22Rv1 (cell line): ENCODE results near the gene GHRL.

Experiments used
- H3K27ac ChIP-seq: fragments of 450-650 bp; 2 replicates; pipeline ENCODE4 v1.5.1; 2017
- CTCF ChIP-seq: fragments of 450-650 bp; IDR thresholded peaks from 2 replicates; pipeline ENCODE4 v1.5.1; 2017; ENCODE audit warnings: mild to moderate bottlenecking
- ZFX ChIP-seq: fragments of 450-650 bp; IDR thresholded peaks from 2 replicates; pipeline ENCODE4 v1.6.1; 2017; ENCODE audit warnings: antibody characterized with exemption, borderline replicate concordance

Gene GHRL

DNA sequence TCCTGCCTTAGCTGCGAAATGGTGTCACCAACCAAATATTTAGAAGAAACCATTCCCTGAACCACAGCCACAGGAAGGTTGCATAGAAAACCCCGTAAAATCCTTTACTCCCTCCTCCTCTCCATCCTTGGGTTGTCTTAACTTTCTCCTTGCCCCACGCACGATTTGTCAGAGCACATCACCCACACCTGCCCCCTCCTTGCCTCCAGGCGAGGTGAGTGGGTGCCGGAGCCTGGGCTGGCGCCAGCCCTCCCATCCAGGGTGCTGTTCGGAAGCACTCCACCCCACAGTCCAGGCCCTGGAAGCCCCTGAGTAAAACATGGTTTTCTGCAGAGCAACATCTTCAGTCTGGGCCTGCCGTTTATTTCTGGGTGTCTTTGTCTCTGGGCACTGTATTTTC lies 3.7 kb downstream of the GHRL start:
- TF ChIP-seq CTCF (no peak), ZFX (no peak)

GRCh38 chr3:10288575-10288960 lies 4.2 kb downstream of the GHRL start:
- no peak overlapping the region for H3K27ac ChIP-seq
- TF ChIP-seq CTCF, result no peak
- TF ChIP-seq ZFX, result no peak

More for the DNA sequence above, 3.7 kb downstream of the GHRL start:
- no peak overlapping the region for H3K27ac ChIP-seq

- H3K27ac ChIP-seq, result no peak overlapping the region
- no peak for TF ChIP-seq CTCF
- TF ChIP-seq ZFX, result no peak
Observed at GRCh38 chr3:10287936-10288574, 4.7 kb downstream of the GHRL start.

DNA sequence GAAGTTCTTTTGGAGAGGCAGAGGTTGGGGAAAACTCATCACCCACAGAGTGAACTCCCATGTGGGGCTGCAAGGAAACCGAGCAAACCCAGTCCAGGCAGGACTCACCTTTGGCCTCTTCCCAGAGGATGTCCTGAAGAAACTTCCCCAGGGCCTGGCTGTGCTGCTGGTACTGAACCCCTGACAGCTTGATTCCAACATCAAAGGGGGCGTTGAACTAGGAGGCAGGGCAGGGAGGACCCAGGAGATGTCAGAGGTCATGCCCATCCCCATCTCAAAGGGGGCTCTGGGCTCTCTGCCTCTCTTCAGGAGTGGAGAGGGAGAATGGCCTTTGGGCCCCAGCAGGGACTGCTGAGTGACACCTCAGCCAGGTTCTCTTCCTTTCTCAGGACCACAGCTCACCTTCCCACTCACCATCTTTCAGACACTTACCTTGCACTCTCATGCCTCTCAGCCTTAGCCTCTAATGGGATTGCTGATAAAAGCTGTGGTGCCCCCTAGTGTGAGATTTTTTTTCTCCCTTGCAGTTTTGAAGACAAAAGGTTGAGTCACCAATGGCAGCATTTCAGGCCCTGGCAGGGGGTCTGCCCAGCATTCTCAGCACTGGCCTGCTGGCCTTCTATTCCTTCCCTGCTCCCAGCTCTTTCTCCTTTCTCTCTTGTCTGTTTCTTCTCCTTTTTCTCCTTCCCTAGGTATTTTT lies 6.0 kb downstream of the GHRL start:
- no peak for TF ChIP-seq ZFX
- no peak for TF ChIP-seq CTCF
- H3K27ac ChIP-seq, result peak overlapping the region; percentile 33

DNA sequence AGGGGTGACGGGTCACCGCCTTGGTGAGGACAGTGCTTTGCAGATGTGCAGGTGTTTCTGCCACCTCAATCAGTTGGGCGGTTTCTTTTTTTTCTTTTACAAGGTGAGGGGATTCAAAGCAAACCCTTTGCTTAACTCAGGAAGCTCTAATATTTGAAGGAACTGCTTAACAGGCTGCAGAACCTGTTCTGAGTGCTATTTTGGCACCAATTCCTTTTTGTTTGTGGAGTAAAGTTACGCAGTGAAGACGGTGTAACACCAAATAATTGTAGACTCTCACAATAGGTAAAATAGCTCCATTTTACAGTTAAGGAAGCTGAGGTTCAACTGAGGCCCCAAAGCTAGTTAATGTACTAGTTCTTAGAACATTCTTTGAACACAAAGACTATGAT lies 6.6 kb downstream of the GHRL start:
- H3K27ac ChIP-seq, result peak overlapping the region; percentile 33

DNA sequence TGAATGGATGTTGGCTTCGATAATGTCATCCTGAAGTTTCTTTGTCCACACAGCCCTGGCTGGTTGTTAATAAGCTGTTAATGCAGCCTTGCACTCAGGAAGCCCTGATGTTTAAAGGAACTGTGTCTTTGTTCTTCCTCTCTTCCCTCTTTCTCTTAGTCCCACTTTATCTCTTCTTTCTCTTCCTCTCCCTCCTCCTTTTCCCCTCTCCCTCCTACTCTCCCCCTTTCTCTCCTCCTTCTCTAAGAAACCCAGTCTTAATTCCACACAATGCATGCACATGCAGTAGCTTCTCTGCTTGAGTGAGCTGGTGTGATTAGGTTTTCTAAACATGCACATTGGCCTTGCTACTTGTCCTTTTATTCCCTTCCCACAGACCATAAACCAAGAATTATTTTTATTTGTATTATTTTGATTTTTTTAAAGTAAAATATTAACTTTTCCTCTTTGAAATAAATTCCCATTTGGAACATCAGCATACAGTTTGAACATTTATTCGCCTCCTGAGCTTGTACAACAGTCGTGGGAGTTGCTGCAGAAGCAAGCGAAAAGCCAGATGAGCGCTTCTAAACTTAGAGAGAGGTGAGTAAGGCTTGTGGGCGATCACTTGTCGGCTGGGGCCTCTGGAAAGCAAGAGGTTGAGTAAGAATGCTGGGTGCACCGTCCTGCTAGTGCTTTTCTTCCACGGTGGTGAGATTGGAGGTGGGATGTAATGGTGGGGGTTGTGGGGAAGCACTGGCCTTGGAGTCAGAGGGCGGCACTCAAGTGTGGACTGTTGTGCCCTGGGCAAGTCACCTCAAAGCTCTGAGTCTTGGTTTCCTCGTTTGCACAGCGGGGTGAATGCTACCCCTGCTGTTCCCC lies 7.2 kb downstream of the GHRL start:
- peak overlapping the region; percentile 33; the same call in 1 of the 2 replicates for H3K27ac ChIP-seq
- TF ChIP-seq CTCF (no peak), ZFX (no peak)

More for the DNA sequence above, 6.6 kb downstream of the GHRL start:
- no peak for TF ChIP-seq ZFX
- TF ChIP-seq CTCF, result no peak
